MCF 10A (cell line): ENCODE results near the gene RASSF8. TPM values are rescaled to one million over a fixed set of nuclear protein-coding genes. Genes with fewer than 3 reads are reported as not detected.

Source experiments
- BruUV-seq: library from RNA; stranded (reverse); fragments of 400-500 nt; replicated peaks from 2 replicates; lab custom pipeline; 2021; lab: Mats Ljungman, UMichigan
- CTCF ChIA-PET: fragments of 300-600 bp; sonication (Branson Sonifier 250); formaldehyde crosslinking; extraction: SDS; loops from one replicate; lab custom pipeline; 2021; ENCODE audit warnings: antibody characterized with exemption, inconsistent platforms; lab: Yijun Ruan, JAX
- POLR2A ChIA-PET: fragments of 300-600, 350-650 bp; sonication (Branson Sonifier 250); formaldehyde crosslinking; extraction: SDS; loops from one replicate; lab custom pipeline; 2020; ENCODE audit warnings: antibody characterized with exemption, inconsistent platforms; lab: Yijun Ruan, JAX
- DNase-seq: peaks from one replicate; pipeline ENCODE4 v3.0.0-alpha.2; 2018; ENCODE audit not compliant: unreplicated experiment
- H3K27ac Mint-ChIP-seq: one replicate; pipeline ENCODE4 v1.8.0; 2022; ENCODE audit warnings: mild to moderate bottlenecking, low read depth, mixed read lengths; ENCODE audit not compliant: unreplicated experiment
- H3K27me3 Mint-ChIP-seq: one replicate; pipeline ENCODE4 v1.8.0; 2022; ENCODE audit warnings: mixed read lengths; ENCODE audit not compliant: insufficient read depth, unreplicated experiment
- H3K36me3 Mint-ChIP-seq: one replicate; pipeline ENCODE4 v1.8.0; 2022; ENCODE audit warnings: mild to moderate bottlenecking, moderate library complexity, mixed read lengths; ENCODE audit not compliant: insufficient read depth, unreplicated experiment
- H3K4me1 Mint-ChIP-seq: one replicate; pipeline ENCODE4 v1.8.0; 2022; ENCODE audit warnings: mixed read lengths; ENCODE audit not compliant: insufficient read depth, unreplicated experiment
- H3K4me3 Mint-ChIP-seq: one replicate; pipeline ENCODE4 v1.8.0; 2022; ENCODE audit warnings: mild to moderate bottlenecking, moderate library complexity, mixed read lengths; ENCODE audit not compliant: unreplicated experiment
- H3K9me3 Mint-ChIP-seq: one replicate; pipeline ENCODE4 v1.8.0; 2022; ENCODE audit warnings: mixed read lengths; ENCODE audit not compliant: unreplicated experiment
- intact Hi-C: fragments of 100-400 bp; cut with micrococcal nuclease; formaldehyde crosslinking; loops from 2 replicates; pipeline ENCODE4 v1.14.1; 2022
- total RNA-seq: library from RNA; stranded (reverse); gene quantifications from 2 replicates; pipeline ENCODE4 v1.2.3, GENCODE V29; 2022
- TF ChIP-seq, protein P1 (sequence below): fragments of 200-600 bp; IDR thresholded peaks from one replicate; pipeline ENCODE4 v1.8.0; 2022; ENCODE audit warnings: antibody characterized with exemption, mild to moderate bottlenecking; ENCODE audit not compliant: unreplicated experiment

Gene RASSF8
- total RNA-seq, 1 experiment from 2014 or later, result 52.9 TPM

DNA sequence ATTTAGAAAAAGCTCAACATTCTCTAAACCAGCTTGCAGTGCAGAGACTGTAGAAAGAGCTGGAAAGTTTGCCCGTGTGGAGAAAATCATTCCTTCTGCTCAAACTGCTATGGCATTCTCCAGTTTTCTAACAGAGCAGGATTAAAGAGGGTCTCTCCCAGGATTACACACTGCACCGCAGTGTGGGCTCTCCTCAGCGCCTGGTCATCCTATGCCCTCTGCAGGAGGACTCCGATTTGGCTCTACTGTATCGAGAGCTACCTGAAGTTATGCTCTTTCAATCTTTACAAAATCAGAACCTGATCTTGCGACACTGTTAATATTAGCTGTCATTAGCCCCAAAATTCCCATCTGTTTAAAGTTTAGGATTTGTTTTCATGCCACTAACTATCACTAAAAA, 133.3 kb downstream of the RASSF8 start:
- TF ChIP-seq, protein P1, sequence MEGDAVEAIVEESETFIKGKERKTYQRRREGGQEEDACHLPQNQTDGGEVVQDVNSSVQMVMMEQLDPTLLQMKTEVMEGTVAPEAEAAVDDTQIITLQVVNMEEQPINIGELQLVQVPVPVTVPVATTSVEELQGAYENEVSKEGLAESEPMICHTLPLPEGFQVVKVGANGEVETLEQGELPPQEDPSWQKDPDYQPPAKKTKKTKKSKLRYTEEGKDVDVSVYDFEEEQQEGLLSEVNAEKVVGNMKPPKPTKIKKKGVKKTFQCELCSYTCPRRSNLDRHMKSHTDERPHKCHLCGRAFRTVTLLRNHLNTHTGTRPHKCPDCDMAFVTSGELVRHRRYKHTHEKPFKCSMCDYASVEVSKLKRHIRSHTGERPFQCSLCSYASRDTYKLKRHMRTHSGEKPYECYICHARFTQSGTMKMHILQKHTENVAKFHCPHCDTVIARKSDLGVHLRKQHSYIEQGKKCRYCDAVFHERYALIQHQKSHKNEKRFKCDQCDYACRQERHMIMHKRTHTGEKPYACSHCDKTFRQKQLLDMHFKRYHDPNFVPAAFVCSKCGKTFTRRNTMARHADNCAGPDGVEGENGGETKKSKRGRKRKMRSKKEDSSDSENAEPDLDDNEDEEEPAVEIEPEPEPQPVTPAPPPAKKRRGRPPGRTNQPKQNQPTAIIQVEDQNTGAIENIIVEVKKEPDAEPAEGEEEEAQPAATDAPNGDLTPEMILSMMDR, result no peak
- ChIA-PET POLR2A (interaction anchor here (1.0 to 1.3 kb wide), 2 partner anchors 10 to 29 kb away, joined by 3 to 4 read pairs; no protein-coding TSS in a partner anchor), CTCF (interaction anchor here (0.9 to 1.3 kb wide), 2 partner anchors 601 to 656 kb away, joined by 5 to 7 read pairs; no protein-coding TSS in a partner anchor)
- Mint-ChIP-seq H3K4me1 (peaks cover 9% of the 10 kb centered on the region), H3K27me3 (no peaks in the 10 kb centered on the region), H3K4me3 (no peak overlapping the region), H3K27ac (no peak overlapping the region), H3K36me3 (no peaks in the 10 kb centered on the region), H3K9me3 (no peaks in the 10 kb centered on the region)
- no TSS peak for BruUV-seq
- intact Hi-C loops, result loop anchor here (10.0 kb wide), 2 partner anchors 753 to 783 kb away; no protein-coding TSS in a partner anchor
- DNase-seq, result no peak

DNA sequence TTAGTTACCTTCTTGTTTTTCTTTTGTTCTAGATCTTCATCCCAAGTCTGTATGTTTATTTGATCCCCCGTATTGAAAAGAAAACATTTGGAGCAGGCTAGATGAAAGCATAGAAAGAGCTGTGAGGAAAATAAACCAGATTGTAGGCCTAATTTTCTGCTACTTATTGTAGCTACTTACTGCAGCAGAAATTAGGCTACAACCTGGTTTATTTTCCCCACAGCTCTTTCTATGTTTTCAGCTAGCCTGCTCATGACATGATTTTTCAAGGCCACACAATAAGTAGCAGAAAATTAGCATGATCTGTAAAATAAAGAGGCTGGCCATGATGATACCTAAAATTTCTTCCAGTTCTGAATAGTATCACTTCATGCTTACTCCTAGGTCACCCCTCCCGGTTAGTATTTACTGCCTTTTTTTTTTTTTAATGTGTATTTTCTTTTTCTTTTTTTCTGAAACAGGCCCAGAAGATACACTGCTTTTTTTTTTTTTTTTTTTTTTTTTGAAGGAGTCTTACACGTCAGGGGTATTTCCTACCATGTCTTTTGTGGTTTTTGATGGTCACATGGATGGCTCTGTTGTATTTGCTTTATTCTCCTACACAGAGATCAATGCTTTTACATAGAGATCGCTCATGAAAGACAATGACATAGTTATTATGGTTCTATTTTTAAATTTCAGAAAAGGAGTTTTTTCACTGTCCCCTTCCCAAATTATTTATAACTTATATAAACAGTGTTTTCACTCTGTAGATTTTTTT, 134.0 kb downstream of the RASSF8 start:
- H3K9me3 Mint-ChIP-seq, result no peaks in the 10 kb centered on the region
- H3K4me1 Mint-ChIP-seq, result peaks cover 15% of the 10 kb centered on the region
- BruUV-seq, result no TSS peak
- H3K27ac Mint-ChIP-seq, result no peak overlapping the region
- ChIA-PET POLR2A (interaction anchor here (1.0 to 1.3 kb wide), 2 partner anchors 10 to 30 kb away, joined by 3 to 4 read pairs; no protein-coding TSS in a partner anchor), CTCF (interaction anchor here (1.3 kb wide), 1 partner anchor 656 kb away, joined by 7 read pairs; no protein-coding TSS in a partner anchor)
- intact Hi-C loops, result loop anchor here (10.0 kb wide), 2 partner anchors 752 to 782 kb away; no protein-coding TSS in a partner anchor
- no peaks in the 10 kb centered on the region for H3K36me3 Mint-ChIP-seq
- TF ChIP-seq, protein P1, result no peak
- H3K4me3 Mint-ChIP-seq, result no peak overlapping the region
- H3K27me3 Mint-ChIP-seq, result no peaks in the 10 kb centered on the region
- no peak for DNase-seq

DNA sequence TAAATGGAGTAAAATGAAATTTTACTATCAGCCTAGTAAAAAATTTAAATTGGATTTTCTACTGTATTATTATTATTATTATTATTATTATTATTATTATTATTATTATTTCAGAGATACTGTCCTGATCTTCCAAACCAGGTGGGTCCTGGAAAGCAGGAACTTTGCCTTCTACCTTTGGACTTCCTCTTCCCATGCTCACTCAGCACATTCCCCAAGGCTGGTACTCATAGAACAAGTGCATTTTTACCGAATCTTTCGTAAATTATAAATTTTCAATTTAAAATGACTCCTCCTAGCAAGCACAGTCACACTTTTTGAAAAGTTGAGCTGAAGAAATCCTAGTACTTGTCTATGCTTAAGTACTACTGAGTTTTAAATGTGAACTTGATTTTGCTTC, 136.7 kb downstream of the RASSF8 start:
- no peaks in the 10 kb centered on the region for H3K36me3 Mint-ChIP-seq
- intact Hi-C loops, result loop anchor here (5.0 to 10.0 kb wide), 3 partner anchors 663 to 780 kb away; no protein-coding TSS in a partner anchor
- no peak overlapping the region for H3K4me3 Mint-ChIP-seq
- ChIA-PET CTCF (interaction anchor here (0.6 to 1.4 kb wide), 3 partner anchors 29 to 606 kb away, joined by 3 to 5 read pairs (median 5); no protein-coding TSS in a partner anchor), POLR2A (interaction anchor here (1.2 kb wide), 1 partner anchor 242 kb away, joined by 3 read pairs; no protein-coding TSS in a partner anchor)
- no TSS peak for BruUV-seq
- TF ChIP-seq, protein P1, result no peak
- H3K4me1 Mint-ChIP-seq, result peaks cover 17% of the 10 kb centered on the region
- H3K27ac Mint-ChIP-seq, result no peak overlapping the region
- DNase-seq, result no peak
- no peaks in the 10 kb centered on the region for H3K9me3 Mint-ChIP-seq
- H3K27me3 Mint-ChIP-seq, result no peaks in the 10 kb centered on the region

DNA sequence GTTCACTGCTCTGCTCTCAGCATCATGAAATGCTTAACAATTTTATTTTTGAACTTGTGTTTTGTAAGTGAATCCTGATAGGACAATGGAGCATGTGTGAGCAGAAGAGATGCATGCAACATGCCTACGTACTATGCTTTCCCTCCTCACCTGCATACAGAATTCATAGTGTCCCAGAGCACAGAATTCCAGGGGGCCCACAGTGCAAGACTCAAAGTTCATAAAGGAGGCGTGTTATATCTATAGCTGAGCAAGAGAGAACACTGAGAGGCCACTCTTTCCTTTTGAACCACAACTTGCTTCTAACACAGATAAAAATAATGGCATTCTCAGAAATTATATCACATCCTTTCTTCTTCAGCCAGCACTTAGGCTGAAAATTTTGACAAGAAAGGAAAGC, 137.6 kb downstream of the RASSF8 start:
- intact Hi-C loops, result loop anchor here (2.0 to 10.0 kb wide), 4 partner anchors 19 to 779 kb away; no protein-coding TSS in a partner anchor
- Mint-ChIP-seq H3K9me3 (no peaks in the 10 kb centered on the region), H3K27me3 (no peaks in the 10 kb centered on the region), H3K27ac (no peak overlapping the region), H3K4me3 (no peak overlapping the region), H3K4me1 (peaks cover 12% of the 10 kb centered on the region), H3K36me3 (no peaks in the 10 kb centered on the region)
- ChIA-PET POLR2A (interaction anchor here (0.7 to 1.2 kb wide), 2 partner anchors 242 to 410 kb away, joined by 3 read pairs; no protein-coding TSS in a partner anchor), CTCF (interaction anchor here (0.6 to 1.9 kb wide), 3 partner anchors 8 to 697 kb away, joined by 3 to 14 read pairs (median 3); no protein-coding TSS in a partner anchor)
- no TSS peak for BruUV-seq
- DNase-seq, result no peak
- TF ChIP-seq, protein P1, result no peak
